BE2C (cell line): ENCODE data around the gene ACAD10. TPM values are rescaled to one million over a fixed set of nuclear protein-coding genes. Genes with fewer than 3 reads are reported as not detected.

ENCODE experiments used
- DNase-seq: peaks from one replicate; pipeline ENCODE4 v3.0.0-alpha.2; 2020
- H3K27me3 ChIP-seq: fragments of 250-450 bp; sonication (Bioruptor Pico); 2 replicates; pipeline ENCODE4 v1.5.1; 2020; ENCODE audit warnings: mild to moderate bottlenecking
- H3K36me3 ChIP-seq: fragments of 250-450 bp; sonication (Bioruptor Pico); 2 replicates; pipeline ENCODE4 v1.5.1; 2020; ENCODE audit warnings: mild to moderate bottlenecking
- H3K4me1 ChIP-seq: fragments of 250-450 bp; sonication (Bioruptor Pico); 2 replicates; pipeline ENCODE4 v1.5.1; 2020
- H3K4me3 ChIP-seq: 2 replicates; pipeline ENCODE4 v1.5.1; 2011; ENCODE audit warnings: low read depth, low read length
- H3K9me3 ChIP-seq: fragments of 250-450 bp; sonication (Bioruptor Pico); 2 replicates; pipeline ENCODE4 v1.5.1; 2020
- CTCF ChIP-seq: IDR thresholded peaks from 2 replicates; pipeline ENCODE4 v1.5.1; 2012; ENCODE audit warnings: mild to moderate bottlenecking, low read depth, low read length
- polyA plus RNA-seq: library from polyadenylated mRNA; unstranded; fragments of >200 nt; gene quantifications from one replicate; pipeline ENCODE4 v1.2.1, GENCODE V29; 2012; ENCODE audit warnings: low read depth, missing spikeins; ENCODE audit not compliant: insufficient read length, insufficient read depth

The ACAD10 gene
- 24.9 TPM for polyA plus RNA-seq

GRCh38 chr12:111685811-111686573 is at the start of gene ACAD10, which contains the start of gene BRAP:
Gene ACAD10 (plus strand): TSS chr12:111686053. CDS start chr12:111692710, 6,657 bp downstream.
Gene BRAP (minus strand): TSS chr12:111685956. CDS start chr12:111685792, 164 bp downstream.
- no peaks in the 10 kb centered on the region for H3K9me3 ChIP-seq
- peak within 1 kb of the TSS; percentile 93 for H3K4me3 ChIP-seq
- H3K36me3 ChIP-seq = peaks cover 10% of the 10 kb centered on the region
- no peaks in the 10 kb centered on the region for H3K4me1 ChIP-seq
- no peak for TF ChIP-seq CTCF
- no peaks in the 10 kb centered on the region for H3K27me3 ChIP-seq
- DNase-seq = peak; percentile 96

DNA sequence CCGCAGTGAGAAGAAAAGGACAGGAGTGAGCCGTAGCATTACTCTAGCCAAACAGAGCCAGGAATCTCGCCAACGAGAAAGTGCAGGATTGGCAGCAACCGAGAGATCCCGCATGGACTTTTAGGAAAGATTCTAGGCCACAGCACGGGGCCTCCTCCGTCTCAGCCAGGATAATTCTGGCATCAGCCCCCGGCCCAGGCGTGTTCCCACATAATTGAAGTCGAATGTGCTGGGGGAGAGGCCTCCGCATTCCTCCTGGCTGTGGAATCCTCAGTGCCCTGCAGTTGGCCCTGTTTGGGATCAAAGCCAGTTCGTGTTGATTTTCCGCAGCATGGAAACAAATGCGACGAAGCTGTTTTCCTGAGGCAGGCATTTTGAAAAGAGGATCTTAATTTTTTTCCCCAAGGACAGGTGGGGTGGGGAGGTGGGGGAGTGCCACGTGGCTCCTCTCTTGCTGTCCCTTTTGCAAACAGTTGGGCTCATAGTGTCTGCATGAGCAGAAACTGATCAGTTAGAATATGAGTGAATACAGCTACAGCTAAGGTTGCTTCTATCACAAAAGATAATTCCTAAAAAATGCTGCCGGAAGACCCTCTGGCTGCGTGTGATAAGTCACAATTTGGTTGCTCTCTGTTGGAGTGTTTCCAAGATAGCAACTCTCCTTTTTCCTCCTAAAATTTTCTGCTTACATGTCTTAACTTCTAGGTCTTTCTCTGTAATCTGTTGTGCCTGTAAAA is 49.5 kb upstream of the ACAD10 start:
- H3K4me1 ChIP-seq = peaks cover 6% of the 10 kb centered on the region
- DNase-seq = peak; percentile 20
- no peak overlapping the region for H3K4me3 ChIP-seq
- no peak for TF ChIP-seq CTCF
- H3K9me3 ChIP-seq = no peaks in the 10 kb centered on the region
- no peaks in the 10 kb centered on the region for H3K27me3 ChIP-seq
- H3K36me3 ChIP-seq = no peaks in the 10 kb centered on the region

DNA sequence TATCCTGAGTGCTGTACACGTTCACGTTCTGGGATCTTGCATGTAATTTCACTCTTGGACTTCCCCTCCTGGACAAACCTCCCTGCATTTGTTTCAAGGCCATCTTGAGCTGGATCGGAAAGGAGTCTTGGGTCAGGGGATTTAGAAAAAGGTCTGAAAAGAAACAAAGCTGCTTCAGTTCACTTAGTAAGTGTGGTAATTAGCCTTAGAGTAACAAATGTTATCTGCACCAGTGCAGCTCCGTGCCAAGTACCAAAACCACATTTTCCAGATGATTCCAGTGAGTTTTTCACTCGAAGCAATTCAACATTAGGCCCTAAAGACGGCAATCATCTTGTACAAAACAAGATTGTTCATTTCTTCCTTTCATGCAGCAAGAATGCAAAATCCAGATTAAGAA is 47.3 kb upstream of the ACAD10 start:
- no peaks in the 10 kb centered on the region for H3K9me3 ChIP-seq
- no peak overlapping the region for H3K4me3 ChIP-seq
- no peaks in the 10 kb centered on the region for H3K27me3 ChIP-seq
- no peak for DNase-seq
- peaks cover under 1% of the 10 kb centered on the region for H3K36me3 ChIP-seq
- peaks cover 6% of the 10 kb centered on the region for H3K4me1 ChIP-seq
- TF ChIP-seq CTCF = no peak

DNA sequence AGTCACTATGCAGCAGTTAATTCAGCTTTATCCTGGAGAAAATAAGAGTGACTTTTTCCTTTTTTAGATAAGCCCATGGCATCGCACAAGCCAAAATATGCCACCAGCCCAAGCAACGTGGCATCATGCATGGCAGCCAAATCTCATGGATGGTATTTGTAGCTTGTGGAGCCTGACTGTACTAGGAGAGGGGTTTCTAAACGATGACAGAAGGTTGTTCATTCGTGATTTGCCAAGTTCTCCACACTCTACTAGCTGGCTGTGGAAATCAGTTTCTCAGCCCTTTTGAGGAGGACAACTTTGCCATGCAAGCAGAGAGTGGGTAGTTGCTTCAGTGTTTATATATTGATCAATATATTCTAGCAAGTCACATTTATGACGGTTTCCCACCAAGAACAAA is 45.3 kb upstream of the ACAD10 start:
- Histone ChIP-seq H3K4me1 (peaks cover 10% of the 10 kb centered on the region), H3K4me3 (no peak overlapping the region), H3K27me3 (no peaks in the 10 kb centered on the region), H3K36me3 (peaks cover 14% of the 10 kb centered on the region), H3K9me3 (no peaks in the 10 kb centered on the region)
- TF ChIP-seq CTCF = no peak
- DNase-seq = no peak

DNA sequence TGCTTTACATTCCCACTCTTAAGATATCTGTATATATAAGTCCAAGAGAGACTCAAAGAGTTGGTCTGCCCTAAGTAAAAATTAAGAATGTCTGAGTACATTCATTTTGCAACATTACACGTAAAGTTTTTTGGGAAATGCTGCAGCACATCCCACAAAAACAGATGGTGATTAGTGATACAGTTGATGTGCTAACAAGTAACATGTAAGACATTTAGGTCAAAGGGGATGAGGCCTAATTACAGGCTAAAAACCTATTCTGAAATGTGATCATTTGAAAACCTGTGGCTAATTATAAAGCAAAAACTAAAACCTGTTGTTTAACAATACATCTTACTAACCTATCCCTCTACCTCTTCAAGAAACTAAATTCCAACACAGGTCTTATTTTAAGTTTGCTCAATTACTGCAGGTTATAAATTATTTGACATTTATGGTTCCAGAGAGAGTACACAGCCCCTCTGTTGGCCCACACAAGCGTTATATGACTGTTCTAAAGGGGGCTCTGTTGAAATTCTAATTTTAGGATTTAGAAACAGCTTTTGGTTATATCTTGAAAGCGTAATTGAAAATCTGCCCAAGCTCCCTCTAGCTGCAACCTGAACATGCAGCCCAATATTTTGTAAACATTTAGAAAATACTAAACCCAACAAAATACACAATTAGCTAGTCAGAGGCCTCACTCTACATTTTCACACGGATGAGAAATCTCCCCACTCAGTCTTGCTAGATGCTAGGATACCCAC is 43.0 kb upstream of the ACAD10 start:
- peaks cover 32% of the 10 kb centered on the region for H3K36me3 ChIP-seq
- H3K4me3 ChIP-seq = no peak overlapping the region
- H3K27me3 ChIP-seq = no peaks in the 10 kb centered on the region
- peaks cover 4% of the 10 kb centered on the region; the same call in 1 of the 2 replicates for H3K4me1 ChIP-seq
- no peak for DNase-seq
- no peak for TF ChIP-seq CTCF
- no peaks in the 10 kb centered on the region for H3K9me3 ChIP-seq
